SK-N-SH treated with all-trans-retinoic acid at 6 μM for 48 hours (cell line): Measurements from ENCODE around the gene AMPD1.

Experiments
- ESRRG ChIP-seq: fragments of 250-450 bp; sonication (Bioruptor Pico); IDR thresholded peaks from 2 replicates; pipeline ENCODE4 v1.6.1; 2021; ENCODE audit warnings: mild to moderate bottlenecking
- PATZ1 ChIP-seq: fragments of 250-450 bp; sonication (Bioruptor Pico); IDR thresholded peaks from 2 replicates; pipeline ENCODE4 v1.8.0; 2020; ENCODE audit warnings: mild to moderate bottlenecking, moderate library complexity, borderline replicate concordance
- RARB ChIP-seq: fragments of 250-450 bp; sonication (Bioruptor Pico); IDR thresholded peaks from 2 replicates; pipeline ENCODE4 v1.8.0; 2021; ENCODE audit warnings: mild to moderate bottlenecking, moderate library complexity
- TCF4 ChIP-seq: fragments of 250-450 bp; sonication (Bioruptor Pico); IDR thresholded peaks from 2 replicates; pipeline ENCODE4 v1.8.0; 2021; ENCODE audit warnings: mild to moderate bottlenecking, moderate library complexity, borderline replicate concordance
- ZNF8 ChIP-seq: fragments of 450-650 bp; formaldehyde crosslinking; IDR thresholded peaks from 2 replicates; pipeline ENCODE4 v1.5.0; 2020; ENCODE audit warnings: mild to moderate bottlenecking, moderate library complexity
- TF ChIP-seq, protein P1 (sequence below): fragments of 250-450 bp; sonication (Bioruptor Pico); IDR thresholded peaks from 2 replicates; pipeline ENCODE4 v1.5.1; 2021; ENCODE audit warnings: mild to moderate bottlenecking, moderate library complexity

GRCh38 chr1:114715952-114716303 is 20.6 kb upstream of the AMPD1 start:
- TF ChIP-seq PATZ1 (CRISPR knock-in tag) (no peak), RARB (CRISPR knock-in tag) (no peak), TCF4 (no peak), ESRRG (CRISPR knock-in tag) (no peak), ZNF8 (CRISPR knock-in tag) (no peak)
- TF ChIP-seq, protein P1, sequence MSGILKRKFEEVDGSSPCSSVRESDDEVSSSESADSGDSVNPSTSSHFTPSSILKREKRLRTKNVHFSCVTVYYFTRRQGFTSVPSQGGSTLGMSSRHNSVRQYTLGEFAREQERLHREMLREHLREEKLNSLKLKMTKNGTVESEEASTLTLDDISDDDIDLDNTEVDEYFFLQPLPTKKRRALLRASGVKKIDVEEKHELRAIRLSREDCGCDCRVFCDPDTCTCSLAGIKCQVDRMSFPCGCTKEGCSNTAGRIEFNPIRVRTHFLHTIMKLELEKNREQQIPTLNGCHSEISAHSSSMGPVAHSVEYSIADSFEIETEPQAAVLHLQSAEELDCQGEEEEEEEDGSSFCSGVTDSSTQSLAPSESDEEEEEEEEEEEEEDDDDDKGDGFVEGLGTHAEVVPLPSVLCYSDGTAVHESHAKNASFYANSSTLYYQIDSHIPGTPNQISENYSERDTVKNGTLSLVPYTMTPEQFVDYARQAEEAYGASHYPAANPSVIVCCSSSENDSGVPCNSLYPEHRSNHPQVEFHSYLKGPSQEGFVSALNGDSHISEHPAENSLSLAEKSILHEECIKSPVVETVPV: no peak
